B cell (primary cell): Measurements from ENCODE around the gene DNASE1. TPM values are rescaled to one million over a fixed set of nuclear protein-coding genes. Genes with fewer than 3 reads are reported as not detected.

Experiments
- ATAC-seq: fragments of 200-7000 bp; cut with Tn5 transposase; one replicate; pipeline ENCODE4 v1.10.0; 2021; ENCODE audit warnings: low read depth, mild to moderate bottlenecking, moderate number of reproducible peaks, moderate library complexity
- CTCF ChIA-PET: fragments of 350-600 bp; sonication (Branson Sonifier 250); formaldehyde crosslinking; loops from one replicate; lab custom pipeline; 2021; ENCODE audit warnings: antibody characterized with exemption, inconsistent platforms; lab: Charles Lee
- POLR2A ChIA-PET: fragments of 350-600 bp; sonication (Branson Sonifier 250); formaldehyde crosslinking; loops from one replicate; lab custom pipeline; 2021; ENCODE audit warnings: antibody characterized with exemption; lab: Charles Lee
- DNase-seq: peaks from one replicate; pipeline ENCODE4 v3.0.0; 2013
- H2AFZ ChIP-seq: 2 replicates; pipeline ENCODE4 v1.6.1; 2012; ENCODE audit warnings: mild to moderate bottlenecking, low read depth, low read length; ENCODE audit not compliant: insufficient read depth, poor library complexity, severe bottlenecking
- H3K27ac ChIP-seq, 2 donors: 1 replicate in 1 of 2; 2 replicates in 1 of 2; pipeline ENCODE4 v1.5.1; 2012 to 2013; ENCODE audit warnings: low read length in 2 of 2, mild to moderate bottlenecking in 2 of 2, moderate library complexity in 1 of 2
- H3K27me3 ChIP-seq, 4 experiments: fragments of 200-600 bp in 1 of 4; sonication (generic) in 1 of 4; replicated peaks in 1 of 4; 1 replicate in 2 of 4; 2 replicates in 2 of 4; pipeline versions ENCODE4 v1.6.1 to v1.7.0; 2013 to 2016; ENCODE audit warnings: low read length in 3 of 4, mild to moderate bottlenecking in 2 of 4, mixed read lengths in 1 of 4, moderate library complexity in 1 of 4; ENCODE audit not compliant: insufficient read depth in 4 of 4, control insufficient read depth in 3 of 4; ENCODE audit errors: control extremely low read depth in 1 of 4
- H3K36me3 ChIP-seq, 2 experiments: replicated peaks in 1 of 2; 1 replicate in 1 of 2; 2 replicates in 1 of 2; pipeline versions ENCODE4 v1.6.1 to v1.7.1; 2013; ENCODE audit warnings: low read length in 1 of 2; ENCODE audit not compliant: insufficient read depth in 2 of 2, control insufficient read depth in 1 of 2; ENCODE audit errors: control extremely low read depth in 1 of 2, extremely low read depth in 1 of 2
- H3K4me1 ChIP-seq, 2 donors: fragments of 200-600 bp in 1 of 2; sonication (generic) in 1 of 2; 1 replicate in 1 of 2; 2 replicates in 1 of 2; pipeline versions ENCODE4 v1.5.1 to v1.6.1; 2013 to 2017; ENCODE audit warnings: low read length in 2 of 2; ENCODE audit not compliant: control insufficient read depth in 2 of 2, insufficient read depth in 2 of 2
- H3K4me2 ChIP-seq: replicated peaks from 2 replicates; pipeline ENCODE3; 2012; ENCODE audit warnings: mild to moderate bottlenecking, low read depth, low read length; ENCODE audit not compliant: poor library complexity, severe bottlenecking
- H3K4me3 ChIP-seq, 5 experiments: fragments of 200-600 bp in 1 of 5; sonication (generic) in 1 of 5; 1 replicate in 3 of 5; 2 replicates in 2 of 5; pipeline versions ENCODE4 v1.5.1 to v1.7.0; 2011 to 2016; ENCODE audit warnings: low read length in 4 of 5, mild to moderate bottlenecking in 4 of 5, low read depth in 2 of 5, control low read depth in 1 of 5, moderate library complexity in 1 of 5; ENCODE audit not compliant: insufficient read depth in 1 of 5; ENCODE audit errors: control extremely low read depth in 1 of 5, extremely low read depth in 1 of 5
- H3K79me2 ChIP-seq: fragments of 200-600 bp; sonication (generic); one replicate; pipeline ENCODE4 v1.6.0; 2016; ENCODE audit warnings: low read length; ENCODE audit not compliant: control insufficient read depth, insufficient read depth
- H3K9ac ChIP-seq: fragments of 200-600 bp; sonication (generic); 2 replicates; pipeline ENCODE4 v1.6.1; 2017; ENCODE audit warnings: mild to moderate bottlenecking, low read length, moderate library complexity
- H3K9me3 ChIP-seq, 3 donors: one replicate each; pipeline versions ENCODE4 v1.6.1 to v1.7.1; 2013; ENCODE audit warnings: low read length in 2 of 3; ENCODE audit not compliant: control insufficient read depth in 2 of 3, insufficient read depth in 1 of 3; ENCODE audit errors: control extremely low read depth in 1 of 3
- H4K20me1 ChIP-seq: 2 replicates; pipeline ENCODE4 v1.6.0; 2012; ENCODE audit warnings: mild to moderate bottlenecking, low read length; ENCODE audit not compliant: insufficient read depth, control insufficient read depth, poor library complexity, severe bottlenecking
- H3K27ac Mint-ChIP-seq: one replicate; pipeline ENCODE4 v1.8.0; 2021; ENCODE audit warnings: mixed read lengths
- H3K27me3 Mint-ChIP-seq: one replicate; pipeline ENCODE4 v1.8.0; 2021; ENCODE audit warnings: mixed read lengths
- H3K4me1 Mint-ChIP-seq: one replicate; pipeline ENCODE4 v1.8.0; 2021; ENCODE audit warnings: mixed read lengths
- H3K4me3 Mint-ChIP-seq: one replicate; pipeline ENCODE4 v1.8.0; 2021; ENCODE audit warnings: mixed read lengths
- H3K9me3 Mint-ChIP-seq: one replicate; pipeline ENCODE4 v1.8.0; 2022; ENCODE audit warnings: mixed read lengths; ENCODE audit not compliant: insufficient read depth
- EZH2 ChIP-seq: IDR thresholded peaks from 2 replicates; pipeline ENCODE4 v1.6.1; 2012; ENCODE audit warnings: borderline replicate concordance, low read depth, mild to moderate bottlenecking, moderate library complexity, low read length; ENCODE audit not compliant: insufficient read depth, poor library complexity, severe bottlenecking
- WGBS: methylation state at CpG from one replicate; pipeline ENCODE4 v1.1.5; 2013; ENCODE audit warnings: missing lambda C conversion rate; ENCODE audit not compliant: insufficient coverage; 5-methylcytosine and 5-hydroxymethylcytosine counted together
- intact Hi-C: fragments of 100-400 bp; cut with micrococcal nuclease; formaldehyde crosslinking; loops from one replicate; pipeline ENCODE4 v1.10.0; 2022
- polyA plus RNA-seq: library from polyadenylated mRNA; depleted of rRNA; stranded (reverse); fragments of >200 nt; gene quantifications from 2 replicates; pipeline ENCODE4 v1.2.3, GENCODE V29; 2012
- total RNA-seq, 2 donors: library from RNA; stranded (reverse); fragments of 120-200 nt in 1 of 2; gene quantifications; 1 replicate in 1 of 2; 2 replicates in 1 of 2; pipeline versions ENCODE4 v1.2.3 to v1.2.4, GENCODE V29; 2013 to 2022
- TF ChIP-seq, protein P1 (sequence below): fragments of 200-600 bp; IDR thresholded peaks from one replicate; pipeline ENCODE4 v1.8.0; 2022; ENCODE audit warnings: antibody characterized with exemption, mild to moderate bottlenecking

Gene DNASE1
- total and polyA plus RNA-seq, 2 donors (not counting 1 experiment from before 2014, with no cell fraction given), result 53.3 to 53.7 TPM

DNA sequence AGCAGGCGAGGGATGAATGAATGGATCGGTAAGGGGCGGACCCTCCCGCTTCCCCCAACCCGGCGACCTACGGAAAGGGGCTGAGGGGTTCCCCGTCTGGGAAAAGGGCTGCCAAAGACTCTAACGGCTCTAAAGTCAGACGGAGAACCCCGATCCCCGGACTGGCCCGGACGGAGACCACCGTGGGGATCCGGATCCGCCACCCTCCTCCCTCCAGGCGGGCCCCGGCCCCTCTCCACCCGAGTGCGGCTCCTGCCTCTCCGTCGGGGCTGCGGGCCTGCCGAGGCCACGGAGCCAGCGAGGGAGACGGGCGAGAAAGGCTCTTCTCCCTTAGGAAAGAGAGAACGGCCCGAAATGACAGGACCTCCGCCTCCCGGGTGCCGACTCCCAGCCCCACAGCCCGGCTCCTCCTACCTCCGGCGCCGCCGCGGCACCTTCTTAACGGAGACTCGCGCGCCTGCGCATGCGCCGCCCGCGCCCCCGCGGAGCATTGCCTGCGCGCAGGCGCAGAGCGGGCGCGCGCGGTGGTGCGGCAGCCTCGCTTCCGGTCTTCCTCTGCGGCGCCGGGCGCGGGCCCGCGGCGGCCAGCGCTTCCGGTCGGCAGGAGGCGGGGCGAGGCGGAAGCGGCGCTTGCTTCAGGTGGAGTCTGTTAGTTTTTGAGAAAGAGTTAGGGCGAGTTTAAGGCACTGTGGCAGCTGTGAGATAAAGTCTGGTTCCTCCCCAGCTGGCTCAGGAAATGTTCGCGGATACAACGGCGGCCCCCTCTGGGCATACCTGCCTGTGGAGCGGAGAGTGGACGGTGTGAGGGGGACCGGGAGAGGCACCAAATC lies 43.1 kb upstream of the DNASE1 start, which contains the start of gene SLX4:
Gene SLX4, minus strand, starts transcription at position 461 of the 830 bp plus-strand sequence. CDS start 2,642 bp downstream, outside the sequence.
- ChIA-PET CTCF (interaction anchor here (0.9 to 1.5 kb wide), 4 partner anchors 16 to 84 kb away, joined by 3 to 6 read pairs (median 3); no protein-coding TSS in a partner anchor), POLR2A (interaction anchor here (0.5 kb wide), 1 partner anchor 344 kb away, joined by 4 read pairs; no protein-coding TSS in a partner anchor)
- H3K4me1 Mint-ChIP-seq, result peaks cover 61% of the 10 kb centered on the region
- no peaks in the 10 kb centered on the region for H3K27me3 ChIP-seq
- under 1% methylated on average over 85 of the region's 86 CpGs for WGBS
- peak within 1 kb of the TSS; percentile 72 to 88 for H3K27ac ChIP-seq
- peak within 1 kb of the TSS; percentile 98 for H3K27ac Mint-ChIP-seq
- H3K36me3 ChIP-seq, result peaks cover 0 to 3% of the 10 kb centered on the region in 2 experiments
- peak within 1 kb of the TSS; percentile 75 to 89 (median 84) for H3K4me3 ChIP-seq
- H3K4me1 ChIP-seq, result peaks cover 30 to 38% of the 10 kb centered on the region in 2 donors
- peak within 1 kb of the TSS; percentile 99 for H3K4me3 Mint-ChIP-seq
- peak within 1 kb of the TSS; percentile 99 for H2AFZ ChIP-seq
- peak; percentile 96 for DNase-seq
- peaks cover 26% of the 10 kb centered on the region for H4K20me1 ChIP-seq
- H3K79me2 ChIP-seq, result peaks cover 68% of the 10 kb centered on the region
- peak; percentile 86 for ATAC-seq
- no peaks in the 10 kb centered on the region for H3K27me3 Mint-ChIP-seq
- intact Hi-C loops, result loop anchor here (1.0 to 5.0 kb wide), 4 partner anchors 15 to 154 kb away; partner anchors contain the start of gene NLRC3
- no peaks in the 10 kb centered on the region for H3K9me3 ChIP-seq
- peak within 1 kb of the TSS; percentile 92 for H3K9ac ChIP-seq
- TF ChIP-seq, protein P1, sequence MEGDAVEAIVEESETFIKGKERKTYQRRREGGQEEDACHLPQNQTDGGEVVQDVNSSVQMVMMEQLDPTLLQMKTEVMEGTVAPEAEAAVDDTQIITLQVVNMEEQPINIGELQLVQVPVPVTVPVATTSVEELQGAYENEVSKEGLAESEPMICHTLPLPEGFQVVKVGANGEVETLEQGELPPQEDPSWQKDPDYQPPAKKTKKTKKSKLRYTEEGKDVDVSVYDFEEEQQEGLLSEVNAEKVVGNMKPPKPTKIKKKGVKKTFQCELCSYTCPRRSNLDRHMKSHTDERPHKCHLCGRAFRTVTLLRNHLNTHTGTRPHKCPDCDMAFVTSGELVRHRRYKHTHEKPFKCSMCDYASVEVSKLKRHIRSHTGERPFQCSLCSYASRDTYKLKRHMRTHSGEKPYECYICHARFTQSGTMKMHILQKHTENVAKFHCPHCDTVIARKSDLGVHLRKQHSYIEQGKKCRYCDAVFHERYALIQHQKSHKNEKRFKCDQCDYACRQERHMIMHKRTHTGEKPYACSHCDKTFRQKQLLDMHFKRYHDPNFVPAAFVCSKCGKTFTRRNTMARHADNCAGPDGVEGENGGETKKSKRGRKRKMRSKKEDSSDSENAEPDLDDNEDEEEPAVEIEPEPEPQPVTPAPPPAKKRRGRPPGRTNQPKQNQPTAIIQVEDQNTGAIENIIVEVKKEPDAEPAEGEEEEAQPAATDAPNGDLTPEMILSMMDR, result no peak
- TF ChIP-seq EZH2, result no peak
- peak within 1 kb of the TSS; percentile 88 for H3K4me2 ChIP-seq
- H3K9me3 Mint-ChIP-seq, result no peaks in the 10 kb centered on the region
